Coronary artery (tissue), 2 donors: ENCODE data around the gene DTX4.

Experiments
- DNase-seq: peaks from one replicate; pipeline ENCODE4 v3.0.0-alpha.2; 2017; ENCODE audit warnings: low spot score
- H3K27ac ChIP-seq, 2 donors: fragments of 200-600 bp; sonication (generic); one replicate each; pipeline ENCODE4 v1.5.1; 2016 to 2019
- H3K4me3 ChIP-seq: fragments of 200-600 bp; sonication (generic); 2 replicates; pipeline ENCODE4 v1.5.1; 2016; ENCODE audit warnings: mild to moderate bottlenecking, moderate library complexity
- CTCF ChIP-seq: fragments of 200-600 bp; sonication (generic); IDR thresholded peaks from one replicate; pipeline ENCODE4 v1.5.1; 2019; ENCODE audit warnings: antibody characterized with exemption

The DTX4 gene

DNA sequence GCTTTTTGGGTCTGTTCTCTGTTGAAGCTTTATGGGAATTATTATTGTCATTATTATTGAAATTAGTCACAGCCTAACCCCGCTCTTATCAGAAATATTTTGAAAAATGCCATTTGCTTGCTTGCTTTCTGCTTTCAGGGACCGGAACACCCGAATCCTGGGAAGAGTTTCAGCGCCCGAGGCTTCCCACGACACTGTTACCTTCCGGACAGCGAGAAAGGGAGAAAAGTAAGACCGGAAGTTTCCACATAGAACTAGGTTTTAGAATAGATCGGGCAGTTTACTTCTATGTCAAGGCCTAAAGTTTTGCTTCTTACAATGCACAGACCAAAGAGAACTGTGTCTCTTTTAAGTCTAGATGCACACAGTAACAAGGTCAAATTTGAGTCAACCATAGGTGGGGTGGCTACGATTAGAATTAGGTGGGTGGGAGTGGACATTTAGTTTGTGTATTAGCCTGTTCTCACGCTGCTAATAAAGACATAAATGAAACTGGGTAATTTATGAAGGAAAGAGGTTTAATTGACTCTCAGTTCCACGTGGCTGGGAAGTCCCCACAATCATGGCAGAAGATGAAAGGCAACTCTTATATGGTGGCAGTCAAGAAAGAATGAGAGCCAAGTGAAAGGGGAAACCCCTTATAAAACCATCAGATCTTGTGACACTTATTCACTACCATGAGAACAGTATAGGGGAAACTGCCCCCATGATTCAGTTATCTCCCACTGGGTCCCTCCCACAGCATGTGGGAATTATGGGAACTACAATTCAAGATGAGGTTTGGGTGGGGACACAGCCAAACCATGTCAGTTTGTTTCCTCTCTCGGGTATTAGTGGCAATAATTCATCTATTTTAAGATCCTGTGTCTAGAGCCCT, 27.9 kb downstream of the DTX4 start:
- no peak for TF ChIP-seq CTCF
- DNase-seq: no peak
- peak overlapping the region; percentile 6 to 30 for H3K27ac ChIP-seq

GRCh38 chr11:59200423-59200746, 28.5 kb downstream of the DTX4 start:
- Histone ChIP-seq H3K4me3 (no peak overlapping the region), H3K27ac (peak overlapping the region in 1 of 2 donors; percentile 6)
- no peak for DNase-seq
- no peak for TF ChIP-seq CTCF

More for the DNA sequence above, 27.9 kb downstream of the DTX4 start:
- no peak overlapping the region for H3K4me3 ChIP-seq

DNA sequence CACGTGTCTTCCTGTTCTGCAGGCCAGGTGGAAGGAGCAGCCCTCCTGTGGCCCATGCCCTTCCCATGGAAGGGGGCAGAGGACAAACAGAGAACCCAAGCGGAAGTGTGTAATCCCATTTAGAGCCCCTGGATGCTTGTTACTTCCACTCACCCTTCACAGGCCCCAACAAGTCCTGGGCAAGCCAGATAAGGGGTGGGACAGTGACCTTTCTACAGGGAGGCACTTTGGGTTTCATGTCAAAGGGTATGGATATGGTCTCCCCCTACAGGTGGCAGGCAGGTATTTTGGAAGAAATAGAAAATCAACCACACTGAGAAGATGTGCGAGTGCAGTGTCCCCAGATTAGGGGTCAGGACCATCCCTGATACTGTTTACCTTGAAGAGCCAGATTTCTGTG, 29.4 kb downstream of the DTX4 start:
- Histone ChIP-seq H3K27ac (no peak overlapping the region), H3K4me3 (no peak overlapping the region)
- DNase-seq: no peak
- no peak for TF ChIP-seq CTCF

DNA sequence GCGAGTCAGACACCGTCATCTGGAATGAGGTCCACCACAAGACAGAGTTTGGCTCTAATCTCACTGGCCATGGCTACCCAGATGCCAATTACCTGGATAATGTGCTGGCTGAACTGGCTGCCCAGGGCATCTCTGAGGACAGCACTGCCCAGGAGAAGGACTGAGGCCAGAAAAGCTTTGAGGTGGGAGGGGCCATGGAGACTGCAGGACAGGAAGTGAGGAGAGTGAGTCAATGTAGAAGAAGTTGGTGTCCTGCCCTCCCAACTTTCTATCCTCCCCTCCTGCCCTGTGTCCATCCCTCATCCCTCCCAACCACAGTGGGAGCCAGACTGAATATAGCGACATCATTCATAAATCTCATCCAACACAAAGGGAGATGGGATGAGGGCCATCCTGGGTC, 32.8 kb downstream of the DTX4 start:
- no peak overlapping the region for H3K27ac ChIP-seq
- TF ChIP-seq CTCF: no peak
- no peak overlapping the region for H3K4me3 ChIP-seq
- no peak for DNase-seq

DNA sequence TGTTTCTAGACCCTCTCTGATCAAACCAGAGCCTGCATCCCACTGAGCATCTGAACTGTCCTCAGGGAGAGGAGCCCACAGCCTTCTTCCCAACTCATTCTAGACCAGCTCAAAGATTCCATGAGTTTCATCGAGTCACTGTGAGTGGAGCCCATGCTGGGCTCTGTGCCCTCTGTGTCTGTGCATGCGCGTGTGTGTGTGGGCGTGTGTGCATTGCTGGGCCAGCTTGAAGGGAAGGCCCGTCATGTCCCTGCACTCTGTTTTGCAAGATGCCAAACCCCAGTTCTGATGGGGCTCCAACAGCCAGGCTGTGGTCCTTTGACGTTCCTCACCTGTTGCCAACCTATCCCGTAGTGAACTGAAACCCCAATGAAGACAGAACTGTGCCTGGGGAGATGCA, 33.7 kb downstream of the DTX4 start:
- Histone ChIP-seq H3K27ac (no peak overlapping the region), H3K4me3 (no peak overlapping the region)
- no peak for DNase-seq
- no peak for TF ChIP-seq CTCF

DNA sequence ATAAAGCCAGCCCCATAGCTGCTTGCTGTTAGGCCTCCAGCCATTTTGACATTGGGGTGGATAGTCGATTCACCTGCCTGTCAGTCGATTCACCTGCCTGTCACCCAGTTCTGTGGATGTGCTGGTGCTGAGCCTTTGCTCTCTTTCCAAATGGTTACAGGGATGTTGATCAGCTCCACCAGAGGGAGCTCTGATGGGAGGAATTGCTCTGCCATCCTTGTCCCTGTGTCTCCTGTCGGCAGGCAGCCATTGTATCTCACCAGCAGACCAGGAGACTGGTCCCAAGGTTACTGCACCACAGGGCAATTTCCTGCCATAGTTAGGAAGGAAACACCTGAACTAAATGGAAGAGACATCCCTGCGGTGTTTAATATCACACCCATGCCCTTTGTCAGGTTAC, 34.7 kb downstream of the DTX4 start:
- peak; percentile 33 for TF ChIP-seq CTCF
- DNase-seq: no peak
- no peak overlapping the region for H3K27ac ChIP-seq
- no peak overlapping the region for H3K4me3 ChIP-seq

DNA sequence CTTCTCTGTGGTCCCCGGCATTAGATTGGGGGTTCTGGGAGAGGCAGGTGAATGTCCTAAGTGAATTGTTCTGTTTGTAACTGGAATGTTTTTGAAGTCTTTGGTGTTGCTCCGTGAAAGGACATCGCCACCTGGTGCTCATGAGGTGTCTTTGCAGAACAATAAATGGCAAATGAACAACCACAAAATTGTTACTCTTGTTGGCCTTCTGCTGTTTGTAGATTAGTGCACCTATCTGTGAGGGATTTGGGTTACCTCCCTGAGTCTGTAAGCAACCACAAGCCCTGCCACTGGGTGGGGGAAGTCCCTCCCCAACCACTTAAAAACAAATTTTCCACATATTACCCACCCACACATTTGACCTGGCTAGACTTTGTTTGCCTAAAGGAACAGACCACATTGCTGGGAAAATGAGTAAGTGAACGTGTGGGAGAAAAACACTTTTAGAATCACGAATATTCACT, 36.1 kb downstream of the DTX4 start:
- TF ChIP-seq CTCF: peak; percentile 80
- Histone ChIP-seq H3K27ac (peak overlapping the region in 1 of 2 donors; percentile 21), H3K4me3 (peak overlapping the region; percentile 7)
- no peak for DNase-seq
